ENCODE measurements around the gene MLH3. TPM values are rescaled to one million over a fixed set of nuclear protein-coding genes. Genes with fewer than 3 reads are reported as not detected.

The MLH3 gene
- total RNA-seq, 1 donor from 2014 or later, result 27.7 TPM

DNA sequence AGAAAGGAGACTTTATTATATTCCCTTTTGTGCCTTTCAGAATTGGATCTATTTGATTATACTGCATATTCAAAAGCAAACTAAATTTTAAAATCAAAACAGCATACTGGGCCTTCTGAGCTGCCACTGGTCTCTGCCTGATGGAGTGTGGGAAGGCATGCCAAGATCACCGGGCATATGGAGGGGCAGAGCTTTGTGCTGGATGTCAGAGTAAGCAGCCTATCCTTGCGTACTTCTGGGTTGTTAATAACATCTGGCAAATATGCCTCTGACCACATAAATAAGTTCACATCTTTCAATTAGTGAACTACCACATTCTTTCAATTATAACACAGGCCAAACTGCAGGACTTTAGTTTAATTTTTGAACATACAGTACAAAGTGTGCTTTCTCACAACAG is 18.3 kb downstream of the MLH3 start:
- DNase-seq (ENCODE audit: low read depth, low spot score), result no peak
- H3K27ac Mint-ChIP-seq (ENCODE audit: unreplicated experiment), result no peak overlapping the region
- H3K36me3 Mint-ChIP-seq (ENCODE audit: low read depth), result peaks cover 11% of the 10 kb centered on the region

GRCh38 chr14:75030147-75030546 is 21.1 kb downstream of the MLH3 start:
- no peak for DNase-seq (ENCODE audit: low read depth, low spot score)
- peaks cover 7% of the 10 kb centered on the region for H3K36me3 Mint-ChIP-seq (ENCODE audit: low read depth)
- H3K4me1 Mint-ChIP-seq, result no peaks in the 10 kb centered on the region
- H3K27ac Mint-ChIP-seq (ENCODE audit: unreplicated experiment), result no peak overlapping the region
- no peaks in the 10 kb centered on the region for H3K9me3 Mint-ChIP-seq
- H3K4me3 Mint-ChIP-seq, result no peak overlapping the region
- TF ChIP-seq, protein P1, sequence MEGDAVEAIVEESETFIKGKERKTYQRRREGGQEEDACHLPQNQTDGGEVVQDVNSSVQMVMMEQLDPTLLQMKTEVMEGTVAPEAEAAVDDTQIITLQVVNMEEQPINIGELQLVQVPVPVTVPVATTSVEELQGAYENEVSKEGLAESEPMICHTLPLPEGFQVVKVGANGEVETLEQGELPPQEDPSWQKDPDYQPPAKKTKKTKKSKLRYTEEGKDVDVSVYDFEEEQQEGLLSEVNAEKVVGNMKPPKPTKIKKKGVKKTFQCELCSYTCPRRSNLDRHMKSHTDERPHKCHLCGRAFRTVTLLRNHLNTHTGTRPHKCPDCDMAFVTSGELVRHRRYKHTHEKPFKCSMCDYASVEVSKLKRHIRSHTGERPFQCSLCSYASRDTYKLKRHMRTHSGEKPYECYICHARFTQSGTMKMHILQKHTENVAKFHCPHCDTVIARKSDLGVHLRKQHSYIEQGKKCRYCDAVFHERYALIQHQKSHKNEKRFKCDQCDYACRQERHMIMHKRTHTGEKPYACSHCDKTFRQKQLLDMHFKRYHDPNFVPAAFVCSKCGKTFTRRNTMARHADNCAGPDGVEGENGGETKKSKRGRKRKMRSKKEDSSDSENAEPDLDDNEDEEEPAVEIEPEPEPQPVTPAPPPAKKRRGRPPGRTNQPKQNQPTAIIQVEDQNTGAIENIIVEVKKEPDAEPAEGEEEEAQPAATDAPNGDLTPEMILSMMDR (conservative IDR thresholded peaks at IDR 0.05), result no peak
- H3K27me3 Mint-ChIP-seq (ENCODE audit: low read depth), result no peaks in the 10 kb centered on the region

More for the DNA sequence above, 18.3 kb downstream of the MLH3 start:
- no peaks in the 10 kb centered on the region for H3K27me3 Mint-ChIP-seq (ENCODE audit: low read depth)
- H3K4me1 Mint-ChIP-seq, result no peaks in the 10 kb centered on the region
- TF ChIP-seq, protein P1 (conservative IDR thresholded peaks at IDR 0.05), result no peak
- H3K4me3 Mint-ChIP-seq, result no peak overlapping the region
- H3K9me3 Mint-ChIP-seq, result no peaks in the 10 kb centered on the region

GRCh38 chr14:75025876-75026275 is 25.4 kb downstream of the MLH3 start:
- TF ChIP-seq, protein P1 (conservative IDR thresholded peaks at IDR 0.05), result no peak
- H3K27me3 Mint-ChIP-seq (ENCODE audit: low read depth), result no peaks in the 10 kb centered on the region
- no peaks in the 10 kb centered on the region for H3K9me3 Mint-ChIP-seq
- H3K4me1 Mint-ChIP-seq, result no peaks in the 10 kb centered on the region
- H3K27ac Mint-ChIP-seq (ENCODE audit: unreplicated experiment), result no peak overlapping the region
- H3K4me3 Mint-ChIP-seq, result no peak overlapping the region
- peaks cover 15% of the 10 kb centered on the region for H3K36me3 Mint-ChIP-seq (ENCODE audit: low read depth)
- DNase-seq (ENCODE audit: low read depth, low spot score), result no peak

GRCh38 chr14:75025082-75025481 is 26.2 kb downstream of the MLH3 start:
- peaks cover 13% of the 10 kb centered on the region for H3K36me3 Mint-ChIP-seq (ENCODE audit: low read depth)
- no peaks in the 10 kb centered on the region for H3K4me1 Mint-ChIP-seq
- no peak overlapping the region for H3K27ac Mint-ChIP-seq (ENCODE audit: unreplicated experiment)

GRCh38 chr14:75023108-75023507 is 28.2 kb downstream of the MLH3 start:
- Mint-ChIP-seq H3K36me3 (ENCODE audit: low read depth) (peaks cover 16% of the 10 kb centered on the region), H3K27me3 (ENCODE audit: low read depth) (no peaks in the 10 kb centered on the region), H3K4me1 (no peaks in the 10 kb centered on the region), H3K27ac (ENCODE audit: unreplicated experiment) (no peak overlapping the region), H3K9me3 (no peaks in the 10 kb centered on the region), H3K4me3 (no peak overlapping the region)
- TF ChIP-seq, protein P1 (conservative IDR thresholded peaks at IDR 0.05), result no peak
- DNase-seq (ENCODE audit: low read depth, low spot score), result no peak

More at GRCh38 chr14:75025082-75025481, 26.2 kb downstream of the MLH3 start:
- no peak overlapping the region for H3K4me3 Mint-ChIP-seq
- H3K9me3 Mint-ChIP-seq, result no peaks in the 10 kb centered on the region
- no peaks in the 10 kb centered on the region for H3K27me3 Mint-ChIP-seq (ENCODE audit: low read depth)
- DNase-seq (ENCODE audit: low read depth, low spot score), result no peak
- TF ChIP-seq, protein P1 (conservative IDR thresholded peaks at IDR 0.05), result no peak

DNA sequence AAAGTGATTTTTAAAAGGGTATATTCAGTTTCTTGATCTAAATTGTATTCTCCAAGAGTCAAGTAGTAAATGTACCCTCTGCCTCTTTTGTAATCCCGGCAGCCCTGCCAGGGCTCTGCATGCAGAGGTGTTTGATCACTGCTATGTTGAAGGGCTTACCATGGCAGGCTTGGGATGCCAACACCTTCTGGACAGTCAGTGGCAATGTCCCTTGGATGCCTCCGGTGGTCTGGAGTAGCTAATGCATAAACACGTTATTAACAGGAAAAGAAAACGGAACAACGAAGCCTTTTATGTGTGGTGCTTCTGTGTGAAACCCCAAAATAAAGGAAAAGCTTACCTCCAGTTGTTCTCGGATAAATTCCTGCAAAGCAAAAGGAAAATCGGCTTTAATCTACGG is 28.6 kb downstream of the MLH3 start:
- H3K4me1 Mint-ChIP-seq, result no peaks in the 10 kb centered on the region
- H3K27ac Mint-ChIP-seq (ENCODE audit: unreplicated experiment), result no peak overlapping the region
- TF ChIP-seq, protein P1 (conservative IDR thresholded peaks at IDR 0.05), result peak; percentile 55
- no peaks in the 10 kb centered on the region for H3K27me3 Mint-ChIP-seq (ENCODE audit: low read depth)
- peaks cover 16% of the 10 kb centered on the region for H3K36me3 Mint-ChIP-seq (ENCODE audit: low read depth)
- no peak overlapping the region for H3K4me3 Mint-ChIP-seq
- DNase-seq (ENCODE audit: low read depth, low spot score), result peak; percentile 19
- H3K9me3 Mint-ChIP-seq, result no peaks in the 10 kb centered on the region

All from neural crest cell (in vitro differentiated cells).